HG02763 (cell line): ENCODE results near the gene C19orf33.

Experiments
- ATAC-seq: cut with Tn5 transposase; IDR thresholded peaks from one replicate; pipeline ENCODE4 v1.9.1; 2021; ENCODE audit warnings: mild to moderate bottlenecking, moderate library complexity; ENCODE audit not compliant: unreplicated experiment

C19orf33 gene

GRCh38 chr19:38278751-38279150 lies 25.3 kb upstream of the C19orf33 start:
- ATAC-seq = no peak

GRCh38 chr19:38280030-38280921 lies 23.8 kb upstream of the C19orf33 start:
- no peak for ATAC-seq

- ATAC-seq = no peak
Observed at GRCh38 chr19:38281811-38282566, 22.1 kb upstream of the C19orf33 start.

- ATAC-seq = no peak
Observed at GRCh38 chr19:38283271-38283670, 20.8 kb upstream of the C19orf33 start.

- no peak for ATAC-seq
Observed at GRCh38 chr19:38284422-38284821, 19.6 kb upstream of the C19orf33 start.

GRCh38 chr19:38285567-38285966 lies 18.5 kb upstream of the C19orf33 start:
- ATAC-seq = no peak

- no peak for ATAC-seq
Observed at GRCh38 chr19:38287604-38288003, 16.4 kb upstream of the C19orf33 start.

GRCh38 chr19:38288123-38288855 lies 15.8 kb upstream of the C19orf33 start:
- no peak for ATAC-seq

GRCh38 chr19:38289955-38290354 lies 14.1 kb upstream of the C19orf33 start:
- no peak for ATAC-seq

GRCh38 chr19:38290631-38291147 lies 13.4 kb upstream of the C19orf33 start:
- ATAC-seq = no peak

GRCh38 chr19:38291855-38292254 lies 12.2 kb upstream of the C19orf33 start:
- ATAC-seq = no peak

GRCh38 chr19:38293281-38293680 lies 10.8 kb upstream of the C19orf33 start:
- ATAC-seq = no peak

GRCh38 chr19:38294090-38294489 lies 10.0 kb upstream of the C19orf33 start:
- no peak for ATAC-seq

GRCh38 chr19:38298821-38299680 lies 5.0 kb upstream of the C19orf33 start:
- no peak for ATAC-seq

- ATAC-seq = no peak
Observed at GRCh38 chr19:38304352-38304865, 358 bp downstream of the C19orf33 start.

- ATAC-seq = no peak
Observed at GRCh38 chr19:38304866-38305429, 897 bp downstream of the C19orf33 start.

- no peak for ATAC-seq
Observed at GRCh38 chr19:38306236-38306635, 2.2 kb downstream of the C19orf33 start.

- ATAC-seq = no peak
Observed at GRCh38 chr19:38307076-38307475, 3.0 kb downstream of the C19orf33 start.

- no peak for ATAC-seq
Observed at GRCh38 chr19:38307597-38307996, 3.5 kb downstream of the C19orf33 start.
